HepG2 (cell line): ENCODE measurements around the gene CTNND2. TPM values are rescaled to one million over a fixed set of nuclear protein-coding genes. Genes with fewer than 3 reads are reported as not detected.

Source experiments
- CBX2 ChIP-seq, 2 experiments: fragments of 200-600 bp in 1 of 2; sonication (generic); formaldehyde crosslinking in 1 of 2; IDR thresholded peaks; 2 replicates each; pipeline versions ENCODE4 v1.7.0 to v1.8.1; 2018 to 2022; ENCODE audit warnings: low read depth in 2 of 2, low read length in 1 of 2, mild to moderate bottlenecking in 1 of 2, missing genetic modification reagents in 1 of 2
- EZH2 ChIP-seq: conservative IDR thresholded peaks from 2 replicates; pipeline ENCODE4 v1.6.1; 2012; ENCODE audit warnings: mild to moderate bottlenecking, low read depth, low read length, moderate library complexity
- TEAD2 ChIP-seq: sonication (generic); formaldehyde crosslinking; IDR thresholded peaks from 2 replicates; pipeline ENCODE4 v1.9.0; 2021; ENCODE audit warnings: missing genetic modification reagents
- ZNF136 ChIP-seq: sonication (generic); formaldehyde crosslinking; IDR thresholded peaks from 2 replicates; pipeline ENCODE4 v1.8.1; 2022; ENCODE audit warnings: low read depth, mild to moderate bottlenecking, moderate library complexity, missing genetic modification reagents
- ZNF652 ChIP-seq: IDR thresholded peaks from 2 replicates; pipeline ENCODE4 v1.6.1; 2016; ENCODE audit warnings: low read depth, borderline replicate concordance
- ZNF768 ChIP-seq: sonication (generic); formaldehyde crosslinking; IDR thresholded peaks from 2 replicates; pipeline ENCODE4 v1.4.0; 2020; ENCODE audit warnings: missing genetic modification reagents
- ZNF777 ChIP-seq: sonication (generic); formaldehyde crosslinking; IDR thresholded peaks from 2 replicates; pipeline ENCODE4 v1.4.0; 2020; ENCODE audit warnings: missing genetic modification reagents
- polyA plus RNA-seq, 8 experiments: library from polyadenylated mRNA; depleted of rRNA in 3 of 8; stranded (reverse) in 7 of 8; unstranded in 1 of 8; fragments of >200 nt; fragmentation: Illumina TruSeq in 4 of 8; extraction: Trizol in 4 of 8; gene quantifications; 2 replicates each; pipeline versions ENCODE4 v1.2.1 to v1.2.3, GENCODE V29; 2011 to 2016; ENCODE audit warnings: low read depth in 4 of 8, missing spikeins in 1 of 8, mixed read lengths in 1 of 8; ENCODE audit not compliant: insufficient read depth in 1 of 8
- total RNA-seq, 5 experiments: library from RNA; depleted of rRNA; stranded (reverse); fragments of >200 nt; fragmentation: Illumina TruSeq; extraction: Trizol; gene quantifications; 2 replicates each; pipeline ENCODE4 v1.2.3, GENCODE V29; 2016; ENCODE audit warnings: low read depth in 1 of 5
- TF ChIP-seq, protein P1 (sequence below): sonication (generic); formaldehyde crosslinking; IDR thresholded peaks from 2 replicates; pipeline ENCODE4 v1.4.0; 2020; ENCODE audit warnings: mild to moderate bottlenecking, missing genetic modification reagents
- TF ChIP-seq, protein P2 (sequence below): sonication (generic); formaldehyde crosslinking; IDR thresholded peaks from 2 replicates; pipeline ENCODE4 v1.5.1; 2020; ENCODE audit warnings: mild to moderate bottlenecking, missing genetic modification reagents, moderate library complexity
- TF ChIP-seq, protein P3 (sequence below): sonication (generic); formaldehyde crosslinking; IDR thresholded peaks from 2 replicates; pipeline ENCODE4 v1.5.0; 2020; ENCODE audit warnings: mild to moderate bottlenecking, missing genetic modification reagents, moderate library complexity
- TF ChIP-seq, protein P4 (sequence below): sonication (generic); formaldehyde crosslinking; IDR thresholded peaks from 2 replicates; pipeline ENCODE4 v1.4.0; 2020; ENCODE audit warnings: missing genetic modification reagents
- TF ChIP-seq, protein P5 (sequence below): IDR thresholded peaks from 2 replicates; pipeline ENCODE4 v1.6.1; 2012; ENCODE audit warnings: inconsistent platforms

CTNND2 gene
- total and polyA plus RNA-seq, 2 of the 13 experiments (the other 11 are each of a cell fraction or from before 2014, with no cell fraction given), result not detected

DNA sequence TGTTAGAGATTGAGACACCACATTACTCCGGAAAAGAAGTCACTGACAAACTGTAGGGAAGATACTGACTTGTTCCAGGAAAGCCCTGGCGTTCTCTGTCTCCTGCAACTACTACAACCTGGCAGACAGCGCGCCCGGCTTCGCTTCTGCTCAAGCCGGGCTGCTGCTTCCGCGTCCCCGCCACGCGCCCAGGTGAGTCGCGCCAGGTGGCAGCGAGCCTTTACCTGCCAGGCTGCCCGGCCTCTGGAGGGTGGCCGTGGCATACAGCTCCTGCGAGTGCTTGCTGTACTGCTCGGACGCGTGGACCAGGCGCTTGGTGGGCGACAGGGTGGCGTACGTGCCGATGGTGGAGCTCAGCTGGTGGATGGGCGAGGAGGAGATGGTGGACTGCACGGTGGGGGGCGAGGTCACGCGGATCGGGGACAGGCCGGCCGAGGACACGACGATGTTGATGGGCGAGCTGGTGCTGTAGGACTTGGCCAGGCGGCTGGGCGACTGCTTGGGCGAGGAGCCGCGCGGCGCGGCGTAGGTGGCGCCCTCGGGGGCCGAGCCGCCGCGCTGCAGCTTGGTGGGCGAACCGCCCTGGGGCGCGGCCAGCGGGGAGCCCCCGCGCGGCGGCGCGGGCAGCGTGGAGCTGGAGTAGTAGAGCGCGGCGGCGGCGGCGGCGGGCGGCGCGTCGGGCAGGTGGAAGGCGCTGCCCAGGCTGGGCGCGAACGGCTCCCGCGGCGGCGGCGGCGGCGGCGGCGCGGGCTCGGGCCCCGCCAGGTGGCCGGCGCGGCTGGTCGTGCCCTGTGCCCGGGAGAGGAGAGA, 519.6 kb downstream of the CTNND2 start (continued):
- TF ChIP-seq ZNF777 (CRISPR knock-in tag) (peak; percentile 65), ZNF768 (peak; percentile 25; the same call in 1 of the 2 replicates), ZNF652 (CRISPR knock-in tag) (no peak), EZH2 (peak; percentile 57; the same call in 1 of the 2 replicates), ZNF136 (CRISPR knock-in tag) (no peak), TEAD2 (CRISPR knock-in tag) (no peak), CBX2 (IDR thresholded peaks at IDR 0.05; ENCODE audit: low read depth, low read length) (no peak), CBX2 (CRISPR knock-in tag; IDR thresholded peaks at IDR 0.05; ENCODE audit: low read depth) (0 out of 2 replicates have a peak, but pooled peaks have one; percentile 54)
- TF ChIP-seq, protein P1, sequence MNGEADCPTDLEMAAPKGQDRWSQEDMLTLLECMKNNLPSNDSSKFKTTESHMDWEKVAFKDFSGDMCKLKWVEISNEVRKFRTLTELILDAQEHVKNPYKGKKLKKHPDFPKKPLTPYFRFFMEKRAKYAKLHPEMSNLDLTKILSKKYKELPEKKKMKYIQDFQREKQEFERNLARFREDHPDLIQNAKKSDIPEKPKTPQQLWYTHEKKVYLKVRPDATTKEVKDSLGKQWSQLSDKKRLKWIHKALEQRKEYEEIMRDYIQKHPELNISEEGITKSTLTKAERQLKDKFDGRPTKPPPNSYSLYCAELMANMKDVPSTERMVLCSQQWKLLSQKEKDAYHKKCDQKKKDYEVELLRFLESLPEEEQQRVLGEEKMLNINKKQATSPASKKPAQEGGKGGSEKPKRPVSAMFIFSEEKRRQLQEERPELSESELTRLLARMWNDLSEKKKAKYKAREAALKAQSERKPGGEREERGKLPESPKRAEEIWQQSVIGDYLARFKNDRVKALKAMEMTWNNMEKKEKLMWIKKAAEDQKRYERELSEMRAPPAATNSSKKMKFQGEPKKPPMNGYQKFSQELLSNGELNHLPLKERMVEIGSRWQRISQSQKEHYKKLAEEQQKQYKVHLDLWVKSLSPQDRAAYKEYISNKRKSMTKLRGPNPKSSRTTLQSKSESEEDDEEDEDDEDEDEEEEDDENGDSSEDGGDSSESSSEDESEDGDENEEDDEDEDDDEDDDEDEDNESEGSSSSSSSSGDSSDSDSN (CRISPR knock-in tag), result peak; percentile 23; the same call in 1 of the 2 replicates
- TF ChIP-seq, protein P2, sequence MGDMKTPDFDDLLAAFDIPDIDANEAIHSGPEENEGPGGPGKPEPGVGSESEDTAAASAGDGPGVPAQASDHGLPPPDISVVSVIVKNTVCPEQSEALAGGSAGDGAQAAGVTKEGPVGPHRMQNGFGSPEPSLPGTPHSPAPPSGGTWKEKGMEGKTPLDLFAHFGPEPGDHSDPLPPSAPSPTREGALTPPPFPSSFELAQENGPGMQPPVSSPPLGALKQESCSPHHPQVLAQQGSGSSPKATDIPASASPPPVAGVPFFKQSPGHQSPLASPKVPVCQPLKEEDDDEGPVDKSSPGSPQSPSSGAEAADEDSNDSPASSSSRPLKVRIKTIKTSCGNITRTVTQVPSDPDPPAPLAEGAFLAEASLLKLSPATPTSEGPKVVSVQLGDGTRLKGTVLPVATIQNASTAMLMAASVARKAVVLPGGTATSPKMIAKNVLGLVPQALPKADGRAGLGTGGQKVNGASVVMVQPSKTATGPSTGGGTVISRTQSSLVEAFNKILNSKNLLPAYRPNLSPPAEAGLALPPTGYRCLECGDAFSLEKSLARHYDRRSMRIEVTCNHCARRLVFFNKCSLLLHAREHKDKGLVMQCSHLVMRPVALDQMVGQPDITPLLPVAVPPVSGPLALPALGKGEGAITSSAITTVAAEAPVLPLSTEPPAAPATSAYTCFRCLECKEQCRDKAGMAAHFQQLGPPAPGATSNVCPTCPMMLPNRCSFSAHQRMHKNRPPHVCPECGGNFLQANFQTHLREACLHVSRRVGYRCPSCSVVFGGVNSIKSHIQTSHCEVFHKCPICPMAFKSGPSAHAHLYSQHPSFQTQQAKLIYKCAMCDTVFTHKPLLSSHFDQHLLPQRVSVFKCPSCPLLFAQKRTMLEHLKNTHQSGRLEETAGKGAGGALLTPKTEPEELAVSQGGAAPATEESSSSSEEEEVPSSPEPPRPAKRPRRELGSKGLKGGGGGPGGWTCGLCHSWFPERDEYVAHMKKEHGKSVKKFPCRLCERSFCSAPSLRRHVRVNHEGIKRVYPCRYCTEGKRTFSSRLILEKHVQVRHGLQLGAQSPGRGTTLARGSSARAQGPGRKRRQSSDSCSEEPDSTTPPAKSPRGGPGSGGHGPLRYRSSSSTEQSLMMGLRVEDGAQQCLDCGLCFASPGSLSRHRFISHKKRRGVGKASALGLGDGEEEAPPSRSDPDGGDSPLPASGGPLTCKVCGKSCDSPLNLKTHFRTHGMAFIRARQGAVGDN (CRISPR knock-in tag), result peak; percentile 40
- TF ChIP-seq, protein P3, sequence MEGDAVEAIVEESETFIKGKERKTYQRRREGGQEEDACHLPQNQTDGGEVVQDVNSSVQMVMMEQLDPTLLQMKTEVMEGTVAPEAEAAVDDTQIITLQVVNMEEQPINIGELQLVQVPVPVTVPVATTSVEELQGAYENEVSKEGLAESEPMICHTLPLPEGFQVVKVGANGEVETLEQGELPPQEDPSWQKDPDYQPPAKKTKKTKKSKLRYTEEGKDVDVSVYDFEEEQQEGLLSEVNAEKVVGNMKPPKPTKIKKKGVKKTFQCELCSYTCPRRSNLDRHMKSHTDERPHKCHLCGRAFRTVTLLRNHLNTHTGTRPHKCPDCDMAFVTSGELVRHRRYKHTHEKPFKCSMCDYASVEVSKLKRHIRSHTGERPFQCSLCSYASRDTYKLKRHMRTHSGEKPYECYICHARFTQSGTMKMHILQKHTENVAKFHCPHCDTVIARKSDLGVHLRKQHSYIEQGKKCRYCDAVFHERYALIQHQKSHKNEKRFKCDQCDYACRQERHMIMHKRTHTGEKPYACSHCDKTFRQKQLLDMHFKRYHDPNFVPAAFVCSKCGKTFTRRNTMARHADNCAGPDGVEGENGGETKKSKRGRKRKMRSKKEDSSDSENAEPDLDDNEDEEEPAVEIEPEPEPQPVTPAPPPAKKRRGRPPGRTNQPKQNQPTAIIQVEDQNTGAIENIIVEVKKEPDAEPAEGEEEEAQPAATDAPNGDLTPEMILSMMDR (CRISPR knock-in tag), result peak; percentile 16; the same call in 1 of the 2 replicates
- TF ChIP-seq, protein P4, sequence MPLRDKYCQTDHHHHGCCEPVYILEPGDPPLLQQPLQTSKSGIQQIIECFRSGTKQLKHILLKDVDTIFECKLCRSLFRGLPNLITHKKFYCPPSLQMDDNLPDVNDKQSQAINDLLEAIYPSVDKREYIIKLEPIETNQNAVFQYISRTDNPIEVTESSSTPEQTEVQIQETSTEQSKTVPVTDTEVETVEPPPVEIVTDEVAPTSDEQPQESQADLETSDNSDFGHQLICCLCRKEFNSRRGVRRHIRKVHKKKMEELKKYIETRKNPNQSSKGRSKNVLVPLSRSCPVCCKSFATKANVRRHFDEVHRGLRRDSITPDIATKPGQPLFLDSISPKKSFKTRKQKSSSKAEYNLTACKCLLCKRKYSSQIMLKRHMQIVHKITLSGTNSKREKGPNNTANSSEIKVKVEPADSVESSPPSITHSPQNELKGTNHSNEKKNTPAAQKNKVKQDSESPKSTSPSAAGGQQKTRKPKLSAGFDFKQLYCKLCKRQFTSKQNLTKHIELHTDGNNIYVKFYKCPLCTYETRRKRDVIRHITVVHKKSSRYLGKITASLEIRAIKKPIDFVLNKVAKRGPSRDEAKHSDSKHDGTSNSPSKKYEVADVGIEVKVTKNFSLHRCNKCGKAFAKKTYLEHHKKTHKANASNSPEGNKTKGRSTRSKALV, result peak; percentile 71
- TF ChIP-seq, protein P5, sequence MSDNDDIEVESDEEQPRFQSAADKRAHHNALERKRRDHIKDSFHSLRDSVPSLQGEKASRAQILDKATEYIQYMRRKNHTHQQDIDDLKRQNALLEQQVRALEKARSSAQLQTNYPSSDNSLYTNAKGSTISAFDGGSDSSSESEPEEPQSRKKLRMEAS, result peak; percentile 17; the same call in 1 of the 2 replicates
